Measurements from ENCODE around the gene PANK4. TPM values are rescaled to one million over a fixed set of nuclear protein-coding genes. Genes with fewer than 3 reads are reported as not detected.
A peak's percentile ranks its signal among the peaks of the same experiment; 100 is the strongest.

Gene PANK4
- total RNA-seq, 2 donors from 2014 or later: 13.7 to 31.3 TPM

DNA sequence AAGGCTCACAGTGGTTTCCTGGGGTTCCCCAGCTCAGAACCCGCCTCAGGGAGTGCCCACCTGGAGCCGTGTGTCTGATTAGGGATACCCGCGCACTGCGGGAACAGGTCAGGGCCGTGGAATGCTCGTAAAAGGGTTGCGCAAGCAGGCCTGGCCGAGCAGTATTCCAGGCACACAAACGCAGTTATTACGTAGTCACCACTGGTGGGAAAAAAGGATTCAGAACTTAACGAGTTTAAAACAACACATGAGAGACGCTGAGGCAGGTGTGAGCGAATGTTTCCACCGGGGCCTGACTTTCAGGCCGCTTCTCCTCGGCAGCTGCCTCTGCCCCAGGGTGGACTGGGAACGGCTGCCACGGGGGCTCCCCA lies 32.1 kb downstream of the PANK4 start:
- Histone ChIP-seq H3K4me3 (no peak overlapping the region), H3K27me3 (no peaks in the 10 kb centered on the region), H3K4me1 (no peaks in the 10 kb centered on the region), H3K27ac (no peak overlapping the region), H3K9me3 (no peaks in the 10 kb centered on the region), H3K36me3 (replicated peaks in 1 of 2; ENCODE audit: insufficient read depth in 1 of 2, low read depth in 2 of 2) (no peaks in the 10 kb centered on the region)
- DNase-seq (no peak), ATAC-seq (no peak)
- intact Hi-C loops (cut with DNase I): no loop called here
- TF ChIP-seq, protein P1, sequence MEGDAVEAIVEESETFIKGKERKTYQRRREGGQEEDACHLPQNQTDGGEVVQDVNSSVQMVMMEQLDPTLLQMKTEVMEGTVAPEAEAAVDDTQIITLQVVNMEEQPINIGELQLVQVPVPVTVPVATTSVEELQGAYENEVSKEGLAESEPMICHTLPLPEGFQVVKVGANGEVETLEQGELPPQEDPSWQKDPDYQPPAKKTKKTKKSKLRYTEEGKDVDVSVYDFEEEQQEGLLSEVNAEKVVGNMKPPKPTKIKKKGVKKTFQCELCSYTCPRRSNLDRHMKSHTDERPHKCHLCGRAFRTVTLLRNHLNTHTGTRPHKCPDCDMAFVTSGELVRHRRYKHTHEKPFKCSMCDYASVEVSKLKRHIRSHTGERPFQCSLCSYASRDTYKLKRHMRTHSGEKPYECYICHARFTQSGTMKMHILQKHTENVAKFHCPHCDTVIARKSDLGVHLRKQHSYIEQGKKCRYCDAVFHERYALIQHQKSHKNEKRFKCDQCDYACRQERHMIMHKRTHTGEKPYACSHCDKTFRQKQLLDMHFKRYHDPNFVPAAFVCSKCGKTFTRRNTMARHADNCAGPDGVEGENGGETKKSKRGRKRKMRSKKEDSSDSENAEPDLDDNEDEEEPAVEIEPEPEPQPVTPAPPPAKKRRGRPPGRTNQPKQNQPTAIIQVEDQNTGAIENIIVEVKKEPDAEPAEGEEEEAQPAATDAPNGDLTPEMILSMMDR (IDR thresholded peaks at IDR 0.05): no peak
- TF ChIP-seq POLR2A (IDR thresholded peaks at IDR 0.05): no peak
- 51 to 60% methylated on average over 17 to 19 of the region's 19 CpGs for WGBS, 2 donors

DNA sequence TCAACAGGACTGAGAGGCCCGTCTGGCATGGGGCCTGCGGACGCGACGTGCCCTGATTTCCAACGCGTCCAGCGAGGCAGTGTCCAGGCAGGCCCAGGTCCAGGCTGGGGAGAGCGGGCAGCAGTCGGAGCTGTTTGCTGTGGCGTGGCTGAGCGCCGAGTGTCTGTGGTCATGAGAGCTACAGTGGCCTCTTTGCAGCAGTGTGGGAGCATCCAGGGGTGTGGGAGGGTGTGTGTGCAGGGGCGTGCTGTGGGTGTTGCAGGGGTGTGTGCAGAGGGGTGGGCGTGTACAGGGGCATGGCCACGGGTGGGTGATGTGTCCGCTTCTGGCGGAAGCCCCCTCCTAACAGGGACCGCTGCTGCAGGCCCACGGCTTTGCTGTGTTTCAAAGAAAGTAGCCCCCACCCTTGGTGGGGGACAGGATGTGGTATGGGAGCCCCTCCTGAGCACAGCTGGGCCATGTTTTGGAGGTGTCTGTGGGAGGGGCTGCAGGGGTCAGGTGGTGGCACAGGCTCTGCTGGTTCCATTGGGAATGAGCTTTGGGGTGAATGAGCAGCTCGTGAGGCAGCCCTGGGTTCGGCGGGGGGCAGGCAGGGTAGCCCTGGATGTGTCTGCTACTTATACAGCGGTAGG lies 32.6 kb downstream of the PANK4 start:
- DNase-seq: no peak
- TF ChIP-seq, protein P1 (IDR thresholded peaks at IDR 0.05): no peak
- H3K27ac ChIP-seq: no peak overlapping the region
- no peak overlapping the region for H3K4me3 ChIP-seq
- H3K9me3 ChIP-seq: no peaks in the 10 kb centered on the region
- H3K4me1 ChIP-seq: no peaks in the 10 kb centered on the region
- ATAC-seq: no peak
- intact Hi-C loops (cut with DNase I): no loop called here
- H3K27me3 ChIP-seq: no peaks in the 10 kb centered on the region
- WGBS, 2 donors: 69 to 72% methylated on average over 4 to 24 of the region's 24 CpGs
- no peaks in the 10 kb centered on the region for H3K36me3 ChIP-seq (replicated peaks in 1 of 2; ENCODE audit: insufficient read depth in 1 of 2, low read depth in 2 of 2)

DNA sequence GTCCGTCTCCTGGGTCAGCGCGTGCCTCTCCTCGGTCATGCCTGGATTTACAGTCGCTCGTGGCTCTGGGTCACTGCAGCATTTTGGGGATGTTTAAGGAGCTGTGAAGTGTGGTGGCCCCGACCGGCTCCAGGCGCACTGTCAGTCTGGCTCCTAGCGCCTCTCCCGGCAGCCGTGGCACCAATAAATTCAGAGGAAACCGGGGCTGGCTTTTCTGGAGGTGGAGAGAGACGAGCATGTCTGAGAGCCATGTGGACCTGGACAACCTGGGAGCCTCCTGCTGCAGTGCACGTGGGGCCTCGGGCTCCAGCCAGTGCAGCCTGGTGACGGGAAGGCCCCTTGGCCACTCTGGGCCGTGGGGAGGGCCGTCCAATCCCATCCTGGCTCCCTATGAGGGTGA lies 33.2 kb downstream of the PANK4 start:
- DNase-seq (no peak), ATAC-seq (no peak)
- no peaks in the 10 kb centered on the region for H3K27me3 ChIP-seq
- H3K4me1 ChIP-seq: no peaks in the 10 kb centered on the region
- TF ChIP-seq, protein P1 (IDR thresholded peaks at IDR 0.05): no peak
- TF ChIP-seq POLR2A (IDR thresholded peaks at IDR 0.05): no peak
- no peaks in the 10 kb centered on the region for H3K9me3 ChIP-seq
- no peak overlapping the region for H3K4me3 ChIP-seq
- WGBS, 2 donors: 50 to 58% methylated on average over 6 to 19 of the region's 19 CpGs
- no peaks in the 10 kb centered on the region for H3K36me3 ChIP-seq (replicated peaks in 1 of 2; ENCODE audit: insufficient read depth in 1 of 2, low read depth in 2 of 2)
- intact Hi-C loops (cut with DNase I): no loop called here
- H3K27ac ChIP-seq: no peak overlapping the region

DNA sequence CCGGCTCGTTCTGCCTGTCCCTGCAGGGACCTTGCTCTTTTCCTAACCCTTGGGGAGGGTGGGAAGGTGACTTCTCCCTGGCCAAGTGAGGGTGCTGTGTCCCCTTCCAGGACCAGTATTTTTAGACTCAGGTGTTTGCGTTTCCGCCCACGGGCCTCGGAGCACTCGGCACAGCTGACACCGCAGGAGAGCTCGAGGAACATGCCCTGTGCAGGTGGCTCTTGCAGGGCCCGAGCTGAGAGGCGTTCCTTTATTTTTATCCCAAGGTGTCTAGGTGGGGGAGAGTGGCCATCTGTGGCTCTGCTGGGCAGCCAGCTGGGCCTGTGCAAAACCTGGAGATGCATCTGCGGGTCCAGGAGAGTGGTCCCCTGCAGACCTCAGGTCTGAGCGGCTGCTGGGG lies 34.3 kb downstream of the PANK4 start:
- Histone ChIP-seq H3K36me3 (replicated peaks in 1 of 2; ENCODE audit: insufficient read depth in 1 of 2, low read depth in 2 of 2) (no peaks in the 10 kb centered on the region), H3K4me3 (no peak overlapping the region), H3K27ac (no peak overlapping the region), H3K9me3 (no peaks in the 10 kb centered on the region), H3K27me3 (no peaks in the 10 kb centered on the region), H3K4me1 (no peaks in the 10 kb centered on the region)
- TF ChIP-seq POLR2A (IDR thresholded peaks at IDR 0.05): no peak
- TF ChIP-seq, protein P1 (IDR thresholded peaks at IDR 0.05): no peak
- intact Hi-C loops (cut with DNase I): no loop called here
- peak in 2 of 4 donors; percentile 31 to 40 for DNase-seq
- peak; percentile 21 for ATAC-seq
- WGBS, 2 donors: 38% methylated on average over 13 of the region's 13 CpGs; no CpG with 5 or more reads in 1 of the 2 donors

DNA sequence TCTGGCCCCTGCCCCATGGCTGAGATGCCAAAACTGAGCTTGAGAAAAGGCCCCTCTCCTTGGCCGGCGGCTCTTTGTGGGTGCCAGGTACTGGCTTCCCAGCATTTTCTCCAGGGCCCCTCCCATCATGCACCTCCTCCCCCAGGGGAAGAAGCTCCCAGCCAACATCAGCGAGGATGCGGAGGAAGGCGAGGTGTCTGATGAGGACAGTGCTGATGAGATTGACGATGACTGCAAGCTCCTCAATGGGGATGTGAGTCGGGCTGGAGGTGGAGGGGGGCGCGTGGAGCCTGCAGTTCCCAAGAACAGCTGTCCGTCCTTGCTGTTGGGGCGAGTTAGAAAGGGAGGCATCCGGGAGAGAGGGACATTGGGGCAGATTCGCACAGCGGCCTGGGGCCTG lies 36.8 kb downstream of the PANK4 start:
- H3K27ac ChIP-seq: no peak overlapping the region
- H3K9me3 ChIP-seq: no peaks in the 10 kb centered on the region
- WGBS, 2 donors: 90% methylated on average over 12 to 14 of the region's 14 CpGs
- intact Hi-C loops (cut with DNase I): no loop called here
- ATAC-seq (no peak), DNase-seq (no peak)
- H3K4me3 ChIP-seq: no peak overlapping the region
- no peak for TF ChIP-seq POLR2A (IDR thresholded peaks at IDR 0.05)
- TF ChIP-seq, protein P1 (IDR thresholded peaks at IDR 0.05): no peak
- H3K4me1 ChIP-seq: no peaks in the 10 kb centered on the region
- no peaks in the 10 kb centered on the region for H3K27me3 ChIP-seq
- H3K36me3 ChIP-seq (replicated peaks in 1 of 2; ENCODE audit: insufficient read depth in 1 of 2, low read depth in 2 of 2): no peaks in the 10 kb centered on the region

Data from body of pancreas (tissue), 4 donors.